ENCODE data around the gene B3GALT5. TPM values are rescaled to one million over a fixed set of nuclear protein-coding genes. Genes with fewer than 3 reads are reported as not detected.

The B3GALT5 gene
- total and polyA plus RNA-seq, 8 donors: 0.03 to 1.5 (median 1.1) TPM

DNA sequence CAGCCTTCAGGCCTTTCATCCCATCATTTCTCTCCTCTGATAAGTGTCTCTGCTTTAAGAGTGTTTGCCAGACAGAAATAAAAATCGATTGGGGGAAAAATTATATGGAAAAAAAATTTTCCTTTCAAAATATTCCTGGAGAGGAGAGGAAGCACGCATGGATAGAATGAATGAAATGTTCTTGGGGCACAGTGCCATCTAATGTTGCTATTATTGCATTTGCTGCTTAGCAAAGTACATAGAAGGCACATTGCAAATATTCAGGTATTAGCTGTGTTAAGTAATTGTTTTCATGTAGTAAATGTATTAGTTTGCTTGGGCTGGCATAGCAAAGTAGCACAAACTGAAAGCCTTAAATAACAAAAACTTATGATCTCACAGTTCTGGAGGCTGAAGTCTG, 18.1 kb downstream of the B3GALT5 start:
- no peaks in the 10 kb centered on the region for H3K4me1 ChIP-seq
- TF ChIP-seq, protein P1, sequence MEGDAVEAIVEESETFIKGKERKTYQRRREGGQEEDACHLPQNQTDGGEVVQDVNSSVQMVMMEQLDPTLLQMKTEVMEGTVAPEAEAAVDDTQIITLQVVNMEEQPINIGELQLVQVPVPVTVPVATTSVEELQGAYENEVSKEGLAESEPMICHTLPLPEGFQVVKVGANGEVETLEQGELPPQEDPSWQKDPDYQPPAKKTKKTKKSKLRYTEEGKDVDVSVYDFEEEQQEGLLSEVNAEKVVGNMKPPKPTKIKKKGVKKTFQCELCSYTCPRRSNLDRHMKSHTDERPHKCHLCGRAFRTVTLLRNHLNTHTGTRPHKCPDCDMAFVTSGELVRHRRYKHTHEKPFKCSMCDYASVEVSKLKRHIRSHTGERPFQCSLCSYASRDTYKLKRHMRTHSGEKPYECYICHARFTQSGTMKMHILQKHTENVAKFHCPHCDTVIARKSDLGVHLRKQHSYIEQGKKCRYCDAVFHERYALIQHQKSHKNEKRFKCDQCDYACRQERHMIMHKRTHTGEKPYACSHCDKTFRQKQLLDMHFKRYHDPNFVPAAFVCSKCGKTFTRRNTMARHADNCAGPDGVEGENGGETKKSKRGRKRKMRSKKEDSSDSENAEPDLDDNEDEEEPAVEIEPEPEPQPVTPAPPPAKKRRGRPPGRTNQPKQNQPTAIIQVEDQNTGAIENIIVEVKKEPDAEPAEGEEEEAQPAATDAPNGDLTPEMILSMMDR (IDR thresholded peaks at IDR 0.05): no peak
- peak in 1 of 4 donors; percentile 28 for DNase-seq
- no peak overlapping the region for H3K4me3 ChIP-seq
- H3K27ac ChIP-seq: no peak overlapping the region
- no peak for ATAC-seq
- intact Hi-C loops (cut with DNase I): no loop called here
- peaks cover 0 to 5% of the 10 kb centered on the region in 2 donors for H3K27me3 ChIP-seq
- no peaks in the 10 kb centered on the region for H3K9me3 ChIP-seq
- H3K36me3 ChIP-seq: no peaks in the 10 kb centered on the region

DNA sequence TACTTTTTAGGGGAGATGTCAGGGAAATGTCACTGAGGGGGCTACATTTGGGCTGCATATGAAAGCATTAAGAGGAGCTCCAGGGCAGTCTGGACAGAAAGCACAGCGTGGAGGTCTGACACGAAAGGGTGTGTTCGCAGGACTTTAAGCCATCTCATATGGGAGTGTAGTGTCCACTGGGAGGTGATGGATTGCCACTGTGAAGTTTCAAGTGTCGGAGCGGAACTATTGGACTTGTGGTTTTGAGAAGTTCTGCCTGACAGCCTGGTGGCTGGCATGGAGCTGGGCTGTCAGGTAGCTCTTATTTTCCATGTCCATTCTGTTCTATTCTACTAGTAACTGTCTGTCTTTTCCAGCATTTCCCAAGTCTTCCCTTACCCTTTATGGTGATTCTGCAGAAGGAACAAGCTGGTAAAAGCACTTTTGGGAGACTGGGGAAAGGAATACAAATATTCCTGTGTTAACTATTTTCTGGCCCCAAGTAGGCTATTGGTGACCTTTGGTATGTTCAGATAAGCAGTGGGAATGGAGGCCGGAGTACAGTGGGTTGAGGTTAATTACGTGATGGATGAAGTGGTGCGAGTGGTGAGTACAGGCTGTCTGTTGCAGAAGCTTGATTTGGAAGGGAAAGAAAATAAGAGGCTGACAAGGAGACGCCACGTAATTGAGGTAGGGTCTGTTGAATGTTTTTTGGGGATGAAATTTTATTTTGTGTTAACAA, 19.3 kb downstream of the B3GALT5 start:
- no peak overlapping the region for H3K4me3 ChIP-seq
- ATAC-seq (no peak), DNase-seq (no peak)
- H3K9me3 ChIP-seq: no peaks in the 10 kb centered on the region
- intact Hi-C loops (cut with DNase I): no loop called here
- no peak overlapping the region for H3K27ac ChIP-seq
- peaks cover 0 to 5% of the 10 kb centered on the region in 2 donors for H3K27me3 ChIP-seq
- no peaks in the 10 kb centered on the region for H3K36me3 ChIP-seq
- no peaks in the 10 kb centered on the region for H3K4me1 ChIP-seq
- TF ChIP-seq, protein P1 (IDR thresholded peaks at IDR 0.05): no peak

DNA sequence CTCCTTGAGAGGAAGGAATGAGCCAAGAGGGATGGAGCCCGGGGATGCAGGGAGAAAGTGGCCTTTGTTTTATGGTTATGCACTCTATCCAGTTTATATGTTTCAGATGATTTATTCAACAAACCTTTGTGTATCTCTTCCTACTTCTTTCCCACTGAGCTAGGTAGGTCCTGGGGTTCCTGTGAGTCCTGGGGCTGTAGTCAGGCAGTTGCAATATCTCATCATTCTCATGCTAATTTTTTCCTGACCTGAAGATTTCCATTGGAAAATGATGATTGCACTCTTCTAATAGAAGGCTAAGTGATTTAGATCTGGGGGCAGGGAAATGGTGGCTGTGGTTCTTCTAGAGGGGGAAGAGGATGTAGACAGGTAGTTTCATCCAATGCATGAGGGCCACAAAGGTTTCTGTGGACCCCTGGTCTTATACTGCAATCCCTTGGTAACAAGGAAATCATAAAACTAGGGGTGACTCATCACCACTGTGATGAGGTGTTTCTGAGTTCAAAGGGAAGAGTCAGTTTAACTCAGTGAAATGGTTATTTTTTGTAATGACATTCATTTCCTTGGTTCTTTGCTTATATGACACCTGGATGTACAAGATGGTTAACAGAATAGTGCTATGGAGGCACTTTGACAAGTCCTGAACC, 20.2 kb downstream of the B3GALT5 start:
- Histone ChIP-seq H3K4me1 (no peaks in the 10 kb centered on the region), H3K9me3 (no peaks in the 10 kb centered on the region), H3K36me3 (no peaks in the 10 kb centered on the region), H3K27me3 (peaks cover 0 to 9% of the 10 kb centered on the region in 2 donors), H3K27ac (no peak overlapping the region), H3K4me3 (no peak overlapping the region)
- ATAC-seq (no peak), DNase-seq (no peak)
- intact Hi-C loops (cut with DNase I): no loop called here
- TF ChIP-seq, protein P1 (IDR thresholded peaks at IDR 0.05): no peak

DNA sequence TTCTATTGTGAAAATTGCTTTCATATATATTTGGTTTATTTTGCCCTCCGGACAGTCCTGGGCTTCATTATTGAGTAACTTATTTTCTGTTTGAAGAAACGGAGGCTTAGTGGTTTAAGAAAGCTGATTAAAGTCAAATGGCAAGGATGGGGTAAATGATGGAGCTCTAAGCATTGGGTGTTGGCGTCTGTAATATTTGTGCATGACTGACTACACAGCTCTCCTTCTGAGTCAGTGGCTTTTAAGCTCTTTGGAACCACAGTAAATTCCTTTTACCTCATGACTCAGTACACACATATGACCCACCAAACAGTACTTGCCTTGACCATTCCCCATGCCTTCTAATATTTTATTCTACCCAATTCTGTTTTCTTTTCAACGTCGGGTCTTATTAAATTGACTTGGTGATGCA, 21.0 kb downstream of the B3GALT5 start:
- Histone ChIP-seq H3K4me3 (no peak overlapping the region), H3K9me3 (no peaks in the 10 kb centered on the region), H3K4me1 (no peaks in the 10 kb centered on the region), H3K27me3 (peaks cover 0 to 17% of the 10 kb centered on the region in 2 donors), H3K36me3 (no peaks in the 10 kb centered on the region), H3K27ac (no peak overlapping the region)
- intact Hi-C loops (cut with DNase I): no loop called here
- DNase-seq (no peak), ATAC-seq (peak; percentile 47)
- TF ChIP-seq, protein P1 (IDR thresholded peaks at IDR 0.05): no peak

DNA sequence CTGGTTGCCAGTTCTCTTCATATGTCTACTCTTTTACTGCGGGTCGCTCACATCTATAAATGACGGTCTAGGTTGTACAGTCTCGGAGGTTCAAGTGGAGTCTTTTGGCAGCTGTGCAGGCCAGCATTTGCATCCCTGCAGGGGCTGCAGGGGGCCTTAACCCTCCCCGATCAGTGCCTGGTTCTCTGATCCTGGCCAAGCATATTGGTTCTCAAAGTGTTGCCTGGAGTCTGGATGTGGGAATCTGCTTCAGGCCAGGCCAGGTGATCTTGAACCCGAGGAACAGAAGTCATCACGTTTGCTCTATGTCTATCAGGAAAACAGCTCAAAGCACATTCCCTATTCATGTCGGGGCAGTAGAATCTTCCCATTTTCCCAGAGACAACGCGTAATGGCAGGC, 21.8 kb downstream of the B3GALT5 start:
- Histone ChIP-seq H3K9me3 (no peaks in the 10 kb centered on the region), H3K36me3 (no peaks in the 10 kb centered on the region), H3K27ac (no peak overlapping the region), H3K4me3 (no peak overlapping the region), H3K4me1 (no peaks in the 10 kb centered on the region), H3K27me3 (peaks cover 0 to 20% of the 10 kb centered on the region in 2 donors)
- no peak for DNase-seq
- no peak for ATAC-seq
- TF ChIP-seq, protein P1 (IDR thresholded peaks at IDR 0.05): no peak
- intact Hi-C loops (cut with DNase I): no loop called here
